SK-N-SH (cell line): ENCODE measurements around the gene F11. TPM values are rescaled to one million over a fixed set of nuclear protein-coding genes. Genes with fewer than 3 reads are reported as not detected.

Source experiments
- CTCF ChIA-PET: fragments of 300-600, 350-600 bp; formaldehyde crosslinking; extraction: SDS; loops from one replicate; lab custom pipeline; 2021; lab: Yijun Ruan, JAX
- POLR2A ChIA-PET: fragments of 350-600 bp; sonication (Branson Sonifier 250); formaldehyde crosslinking; extraction: SDS; loops from one replicate; lab custom pipeline; 2020; ENCODE audit warnings: antibody characterized with exemption, inconsistent platforms; lab: Yijun Ruan, JAX
- DNase-seq: peaks from one replicate; pipeline ENCODE4 v3.0.0; 2012
- H2AFZ ChIP-seq: fragments of 200-600 bp; sonication (generic); 2 replicates; pipeline ENCODE4 v1.8.1; 2016; ENCODE audit warnings: antibody characterized with exemption, mild to moderate bottlenecking, low read depth
- H3F3A ChIP-seq: fragments of 200-600 bp; sonication (generic); replicated peaks from 2 replicates; pipeline ENCODE3; 2016; ENCODE audit warnings: antibody characterized with exemption, mild to moderate bottlenecking; ENCODE audit not compliant: insufficient read depth
- H3K27ac ChIP-seq, 2 experiments: fragments of 200-500 bp in 1 of 2; fragments of 200-600 bp in 1 of 2; sonication (Bioruptor generic) in 1 of 2; sonication (generic), shearing (Covaris generic) in 1 of 2; 2 replicates each; pipeline versions ENCODE4 v1.5.1 to v1.6.1; 2014 to 2016; ENCODE audit warnings: low read depth in 2 of 2, inconsistent platforms in 1 of 2, low read length in 1 of 2, mild to moderate bottlenecking in 1 of 2, mixed read lengths in 1 of 2
- H3K27me3 ChIP-seq: fragments of 200-600 bp; sonication (generic), shearing (Covaris generic); 2 replicates; pipeline ENCODE4 v1.6.1; 2016; ENCODE audit warnings: mixed run types; ENCODE audit not compliant: insufficient read depth
- H3K36me3 ChIP-seq, 2 experiments: fragments of 200-500 bp in 1 of 2; fragments of 200-600 bp in 1 of 2; sonication (Bioruptor generic) in 1 of 2; sonication (generic) in 1 of 2; replicated peaks in 1 of 2; 2 replicates each; pipeline versions ENCODE3 to v1.5.1; 2014 to 2016; ENCODE audit warnings: low read length in 1 of 2, mild to moderate bottlenecking in 1 of 2; ENCODE audit not compliant: insufficient read depth in 2 of 2, control insufficient read depth in 1 of 2
- H3K4me1 ChIP-seq, 2 experiments: fragments of 200-500 bp in 1 of 2; fragments of 200-600 bp in 1 of 2; sonication (Bioruptor generic) in 1 of 2; sonication (generic), shearing (Covaris generic) in 1 of 2; 2 replicates each; pipeline versions ENCODE4 v1.5.1 to v1.6.1; 2014 to 2016; ENCODE audit warnings: low read depth in 1 of 2, low read length in 1 of 2, mixed run types in 1 of 2; ENCODE audit not compliant: insufficient read depth in 2 of 2, control insufficient read depth in 1 of 2
- H3K4me2 ChIP-seq: fragments of 200-600 bp; sonication (generic), shearing (Covaris generic); 2 replicates; pipeline ENCODE4 v1.6.1; 2017; ENCODE audit warnings: mixed run types
- H3K4me3 ChIP-seq, 2 experiments: fragments of 200-500 bp in 1 of 2; fragments of 200-600 bp in 1 of 2; sonication (Bioruptor generic) in 1 of 2; sonication (generic), shearing (Covaris generic) in 1 of 2; 2 replicates each; pipeline versions ENCODE4 v1.5.1 to v1.8.1; 2014 to 2016; ENCODE audit warnings: low read depth in 2 of 2, inconsistent platforms in 1 of 2, low read length in 1 of 2, mild to moderate bottlenecking in 1 of 2, mixed read lengths in 1 of 2, moderate library complexity in 1 of 2
- H3K79me2 ChIP-seq: fragments of 200-600 bp; sonication (generic); 2 replicates; pipeline ENCODE4 v1.8.1; 2017; ENCODE audit warnings: mild to moderate bottlenecking; ENCODE audit not compliant: insufficient read depth
- H3K9ac ChIP-seq: fragments of 200-600 bp; sonication (generic); 2 replicates; pipeline ENCODE4 v1.6.1; 2017; ENCODE audit warnings: mixed run types
- H3K9me2 ChIP-seq: fragments of 200-600 bp; sonication (generic); 2 replicates; pipeline ENCODE4 v1.6.1; 2017; ENCODE audit warnings: mixed run types
- H3K9me3 ChIP-seq: fragments of 200-600 bp; sonication (generic); 2 replicates; pipeline ENCODE4 v1.6.1; 2017; ENCODE audit warnings: mixed run types, mild to moderate bottlenecking, moderate library complexity
- H4K20me1 ChIP-seq: fragments of 200-600 bp; sonication (generic); 2 replicates; pipeline ENCODE4 v1.6.1; 2017; ENCODE audit warnings: mild to moderate bottlenecking, mixed run types; ENCODE audit not compliant: insufficient read depth
- ELF1 ChIP-seq: IDR thresholded peaks from 2 replicates; pipeline ENCODE4 v1.4.0; 2012
- EZH2phosphoT487 ChIP-seq: fragments of 200-600 bp; sonication (generic); IDR thresholded peaks from 2 replicates; pipeline ENCODE4 v1.6.1; 2017; ENCODE audit warnings: low read depth, mixed run types, mild to moderate bottlenecking, antibody characterized with exemption, moderate library complexity, borderline replicate concordance
- JUND ChIP-seq: IDR thresholded peaks from 2 replicates; pipeline ENCODE4 v1.4.0; 2012
- MAX ChIP-seq: IDR thresholded peaks from 2 replicates; pipeline ENCODE4 v1.4.0; 2012; ENCODE audit warnings: low read depth
- MXI1 ChIP-seq: IDR thresholded peaks from 2 replicates; pipeline ENCODE4 v1.6.1; 2012; ENCODE audit warnings: mild to moderate bottlenecking, low read depth, low read length, improper control_type of control experiment
- NFIC ChIP-seq: IDR thresholded peaks from 2 replicates; pipeline ENCODE4 v1.4.0; 2012; ENCODE audit warnings: borderline replicate concordance
- POLR2AphosphoS5 ChIP-seq: IDR thresholded peaks from 2 replicates; pipeline ENCODE4 v1.6.1; 2012; ENCODE audit warnings: low read depth, low read length
- SIN3A ChIP-seq: IDR thresholded peaks from 2 replicates; pipeline ENCODE4 v1.6.1; 2012; ENCODE audit warnings: low read depth, mild to moderate bottlenecking, low read length, moderate library complexity, borderline replicate concordance
- TCF12 ChIP-seq: IDR thresholded peaks from 2 replicates; pipeline ENCODE4 v1.4.0; 2012
- USF1 ChIP-seq: IDR thresholded peaks from 2 replicates; pipeline ENCODE4 v1.4.0; 2012; ENCODE audit warnings: low read depth, borderline replicate concordance
- YY1 ChIP-seq: IDR thresholded peaks from 2 replicates; pipeline ENCODE4 v1.4.0; 2012; ENCODE audit warnings: low read depth, mild to moderate bottlenecking
- ZBTB33 ChIP-seq: IDR thresholded peaks from 2 replicates; pipeline ENCODE4 v1.4.0; 2012; ENCODE audit warnings: low read depth, borderline replicate concordance
- WGBS: methylation state at CpG from one replicate; pipeline ENCODE4 v1.1.6; 2017; ENCODE audit warnings: low lambda C conversion rate; 5-methylcytosine and 5-hydroxymethylcytosine counted together
- polyA plus RNA-seq, 3 experiments: library from polyadenylated mRNA; depleted of rRNA; stranded (reverse); fragments of >200 nt; gene quantifications; 2 replicates each; pipeline ENCODE4 v1.2.3, GENCODE V29; 2012
- TF ChIP-seq, protein P1 (sequence below): fragments of 200-600 bp; sonication (generic); IDR thresholded peaks from 2 replicates; pipeline ENCODE4 v1.6.1; 2017; ENCODE audit warnings: antibody characterized with exemption, mild to moderate bottlenecking, moderate library complexity
- TF ChIP-seq, protein P2 (sequence below): fragments of 150-350 bp; IDR thresholded peaks from 2 replicates; pipeline ENCODE4 v1.6.1; 2017; ENCODE audit warnings: antibody characterized with exemption, low read length, low read depth, borderline replicate concordance

F11 gene
- polyA plus RNA-seq, 1 of the 3 experiments (the other 2 are of a cell fraction): not detected

GRCh38 chr4:186285147-186285546 is 19.2 kb downstream of the F11 start:
- no peak overlapping the region for H2AFZ ChIP-seq
- DNase-seq: no peak
- H3K4me1 ChIP-seq: no peaks in the 10 kb centered on the region
- H3K27ac ChIP-seq: no peak overlapping the region
- H3F3A ChIP-seq: no peaks in the 10 kb centered on the region
- no peaks in the 10 kb centered on the region for H3K9me3 ChIP-seq
- no peaks in the 10 kb centered on the region for H3K79me2 ChIP-seq
- CTCF ChIA-PET: interaction anchor here (1.8 kb wide), 1 partner anchor 11 kb away, joined by 8 read pairs; no protein-coding TSS in a partner anchor
- POLR2A ChIA-PET: no interaction called here
- H3K27me3 ChIP-seq: no peaks in the 10 kb centered on the region; the same call in 1 of the 2 replicates
- no peak overlapping the region for H3K4me2 ChIP-seq
- no peaks in the 10 kb centered on the region for H3K36me3 ChIP-seq
- no peak for TF ChIP-seq MAX
- no peak for TF ChIP-seq NFIC
- no peak for TF ChIP-seq USF1
- no peak for TF ChIP-seq EZH2phosphoT487
- no peaks in the 10 kb centered on the region for H3K9me2 ChIP-seq
- H4K20me1 ChIP-seq: no peaks in the 10 kb centered on the region
- 41% methylated on average over 12 of the region's 12 CpGs for WGBS
- H3K9ac ChIP-seq: no peak overlapping the region
- no peak overlapping the region for H3K4me3 ChIP-seq

DNA sequence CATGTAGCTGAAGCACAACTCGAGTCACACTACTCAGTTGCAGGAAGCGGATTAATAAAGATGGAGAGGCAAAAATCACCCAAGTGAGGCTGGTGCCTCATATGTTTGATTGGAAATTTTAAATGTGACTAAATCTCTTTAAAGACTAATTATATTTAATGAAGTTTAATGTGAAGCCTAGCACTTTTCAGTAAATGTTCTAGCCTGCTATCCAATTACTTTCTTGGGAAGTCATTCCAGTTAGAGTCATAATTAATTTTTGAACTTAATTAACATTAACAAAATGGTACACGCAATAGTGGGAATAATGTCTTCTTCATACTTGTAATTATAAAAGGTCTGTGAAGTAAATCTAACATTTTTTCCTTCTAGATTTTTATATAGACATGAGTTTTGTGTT is 20.6 kb downstream of the F11 start:
- DNase-seq: no peak
- Histone ChIP-seq H3K27ac (no peak overlapping the region), H4K20me1 (no peaks in the 10 kb centered on the region), H3K4me1 (no peaks in the 10 kb centered on the region), H2AFZ (no peak overlapping the region), H3F3A (no peaks in the 10 kb centered on the region), H3K9ac (no peak overlapping the region), H3K27me3 (no peaks in the 10 kb centered on the region; the same call in 1 of the 2 replicates), H3K4me2 (no peak overlapping the region), H3K9me2 (no peaks in the 10 kb centered on the region), H3K4me3 (no peak overlapping the region), H3K9me3 (no peaks in the 10 kb centered on the region), H3K36me3 (no peaks in the 10 kb centered on the region), H3K79me2 (no peaks in the 10 kb centered on the region)
- 44% methylated on average over 3 of the region's 3 CpGs for WGBS
- ChIA-PET POLR2A (no interaction called here), CTCF (no interaction called here)
- TF ChIP-seq NFIC (no peak), TCF12 (no peak), MXI1 (no peak), YY1 (no peak), SIN3A (no peak), POLR2AphosphoS5 (no peak), ZBTB33 (no peak), EZH2phosphoT487 (no peak), ELF1 (no peak), JUND (no peak)
- TF ChIP-seq, protein P1, sequence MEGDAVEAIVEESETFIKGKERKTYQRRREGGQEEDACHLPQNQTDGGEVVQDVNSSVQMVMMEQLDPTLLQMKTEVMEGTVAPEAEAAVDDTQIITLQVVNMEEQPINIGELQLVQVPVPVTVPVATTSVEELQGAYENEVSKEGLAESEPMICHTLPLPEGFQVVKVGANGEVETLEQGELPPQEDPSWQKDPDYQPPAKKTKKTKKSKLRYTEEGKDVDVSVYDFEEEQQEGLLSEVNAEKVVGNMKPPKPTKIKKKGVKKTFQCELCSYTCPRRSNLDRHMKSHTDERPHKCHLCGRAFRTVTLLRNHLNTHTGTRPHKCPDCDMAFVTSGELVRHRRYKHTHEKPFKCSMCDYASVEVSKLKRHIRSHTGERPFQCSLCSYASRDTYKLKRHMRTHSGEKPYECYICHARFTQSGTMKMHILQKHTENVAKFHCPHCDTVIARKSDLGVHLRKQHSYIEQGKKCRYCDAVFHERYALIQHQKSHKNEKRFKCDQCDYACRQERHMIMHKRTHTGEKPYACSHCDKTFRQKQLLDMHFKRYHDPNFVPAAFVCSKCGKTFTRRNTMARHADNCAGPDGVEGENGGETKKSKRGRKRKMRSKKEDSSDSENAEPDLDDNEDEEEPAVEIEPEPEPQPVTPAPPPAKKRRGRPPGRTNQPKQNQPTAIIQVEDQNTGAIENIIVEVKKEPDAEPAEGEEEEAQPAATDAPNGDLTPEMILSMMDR: no peak
- TF ChIP-seq, protein P2, sequence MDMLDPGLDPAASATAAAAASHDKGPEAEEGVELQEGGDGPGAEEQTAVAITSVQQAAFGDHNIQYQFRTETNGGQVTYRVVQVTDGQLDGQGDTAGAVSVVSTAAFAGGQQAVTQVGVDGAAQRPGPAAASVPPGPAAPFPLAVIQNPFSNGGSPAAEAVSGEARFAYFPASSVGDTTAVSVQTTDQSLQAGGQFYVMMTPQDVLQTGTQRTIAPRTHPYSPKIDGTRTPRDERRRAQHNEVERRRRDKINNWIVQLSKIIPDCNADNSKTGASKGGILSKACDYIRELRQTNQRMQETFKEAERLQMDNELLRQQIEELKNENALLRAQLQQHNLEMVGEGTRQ: no peak
